HG02763 (cell line): ENCODE measurements around the gene MACROD1.

Experiments
- ATAC-seq: cut with Tn5 transposase; IDR thresholded peaks from one replicate; pipeline ENCODE4 v1.9.1; 2021; ENCODE audit warnings: mild to moderate bottlenecking, moderate library complexity; ENCODE audit not compliant: unreplicated experiment

Gene MACROD1

GRCh38 chr11:64078905-64079304 is 87.0 kb downstream of the MACROD1 start:
- no peak for ATAC-seq

- no peak for ATAC-seq
Measured at GRCh38 chr11:64078284-64078683, 87.6 kb downstream of the MACROD1 start.

GRCh38 chr11:64077607-64078006 is 88.3 kb downstream of the MACROD1 start:
- no peak for ATAC-seq

- ATAC-seq: no peak
Measured at GRCh38 chr11:64076758-64077157, 89.2 kb downstream of the MACROD1 start.

- ATAC-seq: no peak
Measured at GRCh38 chr11:64074239-64074638, 91.7 kb downstream of the MACROD1 start.

GRCh38 chr11:64073542-64073941 is 92.4 kb downstream of the MACROD1 start:
- ATAC-seq: no peak

- ATAC-seq: no peak
Measured at GRCh38 chr11:64072871-64073270, 93.0 kb downstream of the MACROD1 start.

- ATAC-seq: no peak
Measured at GRCh38 chr11:64072403-64072802, 93.5 kb downstream of the MACROD1 start.

- ATAC-seq: no peak
Measured at GRCh38 chr11:64071849-64072248, 94.1 kb downstream of the MACROD1 start.

- ATAC-seq: no peak
Measured at GRCh38 chr11:64070314-64070681, 95.6 kb downstream of the MACROD1 start.

GRCh38 chr11:64069401-64070313 is 96.3 kb downstream of the MACROD1 start:
- no peak for ATAC-seq

- ATAC-seq: no peak
Measured at GRCh38 chr11:64068705-64069400, 97.1 kb downstream of the MACROD1 start.

- ATAC-seq: no peak
Measured at GRCh38 chr11:64067230-64067993, 98.5 kb downstream of the MACROD1 start.

- no peak for ATAC-seq
Measured at GRCh38 chr11:64065712-64066111, 100.2 kb downstream of the MACROD1 start.

GRCh38 chr11:64065141-64065465 is 100.8 kb downstream of the MACROD1 start:
- no peak for ATAC-seq

GRCh38 chr11:64064374-64065140 is 101.4 kb downstream of the MACROD1 start:
- no peak for ATAC-seq

GRCh38 chr11:64063777-64064176 is 102.1 kb downstream of the MACROD1 start:
- ATAC-seq: no peak

- no peak for ATAC-seq
Measured at GRCh38 chr11:64062185-64063039, 103.5 kb downstream of the MACROD1 start.

- no peak for ATAC-seq
Measured at GRCh38 chr11:64060861-64061444, 105.0 kb downstream of the MACROD1 start.
